Glomerular visceral epithelial cell (primary cell): ENCODE results near the gene VWA5A.

Source experiments
- DNase-seq: peaks from one replicate; pipeline ENCODE4 v3.0.0-alpha.2; 2016; ENCODE audit errors: extremely low spot score

The VWA5A gene

GRCh38 chr11:124114942-124115781 is at the start of gene VWA5A:
Gene VWA5A, plus strand, starts transcription at chr11:124115450. Its CDS starts 2,062 bp downstream, at chr11:124117512.
- peak; percentile 76 for DNase-seq

- no peak for DNase-seq
These were observed 46.6 kb upstream of the VWA5A start for GRCh38 chr11:124068601-124069110.

GRCh38 chr11:124069429-124070401 is 45.5 kb upstream of the VWA5A start:
- DNase-seq = peak; percentile 30

GRCh38 chr11:124070915-124071622 is 44.2 kb upstream of the VWA5A start:
- DNase-seq = peak; percentile 67

GRCh38 chr11:124071623-124071948 is 43.7 kb upstream of the VWA5A start:
- no peak for DNase-seq

GRCh38 chr11:124072147-124072546 is 43.1 kb upstream of the VWA5A start:
- DNase-seq = no peak

- no peak for DNase-seq
These were observed 40.7 kb upstream of the VWA5A start for GRCh38 chr11:124074554-124074953.

- DNase-seq = no peak
These were observed 39.8 kb upstream of the VWA5A start for GRCh38 chr11:124075492-124075840.

- no peak for DNase-seq
These were observed 39.2 kb upstream of the VWA5A start for GRCh38 chr11:124075841-124076651.

- DNase-seq = no peak
These were observed 38.0 kb upstream of the VWA5A start for GRCh38 chr11:124077266-124077665.

- no peak for DNase-seq
These were observed 36.7 kb upstream of the VWA5A start for GRCh38 chr11:124078591-124078990.

GRCh38 chr11:124079631-124080326 is 35.5 kb upstream of the VWA5A start:
- DNase-seq = no peak

- DNase-seq = no peak
These were observed 34.8 kb upstream of the VWA5A start for GRCh38 chr11:124080327-124081001.

- DNase-seq = no peak
These were observed 33.8 kb upstream of the VWA5A start for GRCh38 chr11:124081483-124081882.

- no peak for DNase-seq
These were observed 32.9 kb upstream of the VWA5A start for GRCh38 chr11:124082371-124082770.

- DNase-seq = no peak
These were observed 29.7 kb upstream of the VWA5A start for GRCh38 chr11:124085583-124085982.

GRCh38 chr11:124085997-124086846 is 29.0 kb upstream of the VWA5A start:
- no peak for DNase-seq

- DNase-seq = no peak
These were observed 24.3 kb upstream of the VWA5A start for GRCh38 chr11:124090996-124091395.

GRCh38 chr11:124093330-124093729 is 21.9 kb upstream of the VWA5A start:
- DNase-seq = no peak
